ENCODE measurements around the gene SEPTIN5. TPM values are rescaled to one million over a fixed set of nuclear protein-coding genes. Genes with fewer than 3 reads are reported as not detected.

SEPTIN5 gene
- total RNA-seq: 20.6 and 30.6 TPM in 2 replicates

DNA sequence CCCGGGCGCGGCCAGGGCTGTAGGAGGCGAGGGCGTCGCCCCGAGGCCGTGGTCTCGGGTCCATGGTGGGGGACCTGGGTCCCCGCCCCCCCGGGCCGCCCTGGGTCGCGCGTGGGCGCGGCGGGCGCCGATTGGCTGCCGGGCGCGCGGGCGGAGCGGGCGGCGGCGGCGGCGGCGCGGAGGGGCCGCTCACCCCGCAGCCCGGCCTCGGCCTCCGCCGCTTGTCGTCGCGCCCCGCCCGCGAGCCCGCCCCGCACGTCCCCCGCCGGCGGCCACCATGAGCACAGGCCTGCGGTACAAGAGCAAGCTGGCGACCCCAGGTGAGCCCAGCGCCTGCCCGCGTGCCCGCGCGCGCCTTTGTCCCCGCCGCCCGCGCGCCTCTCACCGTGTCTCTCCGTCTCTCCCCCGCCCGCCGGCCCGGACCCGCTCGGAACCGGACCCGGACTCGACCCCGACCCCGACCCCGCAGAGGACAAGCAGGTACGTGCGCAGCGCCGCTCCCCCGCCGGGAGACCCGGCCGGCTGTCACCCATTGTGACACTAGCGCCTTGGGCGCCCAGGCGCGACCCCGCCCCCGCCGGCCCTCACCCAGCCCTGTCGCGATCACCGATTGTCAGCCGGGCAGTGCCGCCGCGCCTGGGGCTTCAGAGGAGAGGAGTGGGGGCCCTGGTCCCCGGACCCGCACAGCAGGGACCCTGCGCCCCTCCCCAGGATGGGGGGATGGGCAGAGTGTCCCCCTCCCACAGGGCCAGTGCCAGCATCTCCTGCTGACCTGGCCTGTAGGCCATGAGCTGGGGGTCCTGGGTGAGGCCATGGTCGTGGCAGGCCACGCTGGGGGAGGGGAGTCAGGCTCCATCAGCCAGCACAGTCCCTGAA is at the start of gene SEPTIN5:
SEPTIN5 (plus strand) TSS at position 192 of the 876 bp plus-strand sequence; CDS start at position 278, 86 bp downstream.

DNA sequence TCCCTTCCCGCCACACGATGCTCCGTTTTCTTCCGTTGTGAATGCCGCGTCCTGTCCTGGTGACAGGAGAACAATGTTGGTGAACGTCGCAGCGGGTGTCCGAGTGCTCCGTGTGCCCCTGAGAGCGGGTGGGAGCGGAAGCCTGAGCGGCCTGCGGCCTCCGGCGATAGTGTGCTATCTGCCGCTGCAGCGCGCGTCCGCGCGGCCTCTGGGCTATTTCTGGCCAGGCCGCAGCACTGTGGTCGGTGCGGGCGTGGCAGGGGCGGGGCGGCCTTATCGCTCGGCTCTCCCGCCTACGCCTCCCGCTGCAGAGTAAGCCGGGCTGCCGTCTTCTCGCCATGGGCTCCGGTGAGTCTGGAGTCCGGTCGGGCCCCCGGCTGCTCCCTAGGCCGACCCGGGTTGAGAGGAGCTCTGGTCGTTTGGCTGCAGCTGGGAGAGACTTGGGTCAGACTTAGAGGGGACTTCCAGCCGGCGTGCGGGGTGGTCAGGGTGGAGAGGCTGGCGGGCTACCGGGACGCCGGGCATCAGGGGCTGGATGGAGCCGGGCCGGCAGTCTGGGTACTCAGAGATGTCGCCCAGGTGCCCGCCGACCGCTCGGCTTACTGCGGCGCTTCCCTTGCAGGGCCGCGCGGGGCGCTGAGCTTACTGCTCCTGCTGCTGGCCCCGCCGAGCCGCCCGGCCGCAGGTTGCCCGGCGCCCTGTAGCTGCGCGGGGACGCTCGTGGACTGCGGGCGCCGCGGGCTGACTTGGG is 9.1 kb downstream of the SEPTIN5 start, which contains the start of gene GP1BB:
GP1BB (plus strand) TSS at position 308 of the 751 bp plus-strand sequence; CDS start at position 339, 31 bp downstream.

DNA sequence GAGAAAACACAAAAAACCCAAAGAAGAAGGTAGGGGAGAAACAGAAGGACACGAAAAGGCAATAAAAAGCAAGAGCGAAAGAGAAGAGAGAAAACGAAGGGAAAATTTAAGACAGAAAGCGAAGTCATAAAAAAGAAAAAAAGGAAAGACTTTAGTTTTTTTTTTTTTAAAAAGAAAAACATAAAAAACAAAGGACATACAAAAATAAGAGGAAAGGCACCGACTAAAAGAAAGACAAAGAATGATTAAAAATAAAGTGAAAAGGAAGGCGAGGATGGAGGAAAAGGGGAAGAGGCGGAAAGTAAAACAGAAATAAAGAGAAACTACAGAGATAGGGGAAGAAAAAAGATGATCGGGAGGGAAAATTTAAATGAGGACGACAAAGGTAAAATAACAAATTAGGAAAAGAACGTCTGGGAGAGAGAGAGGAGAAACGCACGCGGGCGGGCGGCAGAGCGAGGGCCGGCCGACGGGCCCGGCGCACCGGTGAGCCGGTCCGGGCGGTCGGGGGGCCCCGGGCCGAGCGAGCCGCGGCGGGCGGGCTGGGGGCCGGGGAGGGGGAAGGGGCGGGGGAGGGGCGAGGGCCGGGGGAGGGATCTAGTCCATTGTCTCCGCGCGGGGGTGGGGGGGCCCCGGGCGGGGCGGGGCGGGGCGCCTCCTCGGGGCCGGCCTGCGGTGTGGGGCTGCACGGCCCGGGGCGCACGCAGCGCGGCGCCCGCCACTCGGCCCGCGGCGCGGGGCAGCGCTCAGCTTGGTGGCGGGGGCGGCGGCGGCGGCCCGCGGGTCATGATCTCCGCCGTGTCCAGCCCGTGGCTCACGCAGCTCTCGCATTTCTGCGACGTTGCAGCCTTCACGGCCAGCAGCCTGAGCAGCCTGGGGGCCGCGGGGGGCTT is 46.0 kb downstream of the SEPTIN5 start, which contains the start of gene TBX1:
TBX1 (plus strand) TSS at position 721 of the 893 bp plus-strand sequence; CDS start at position 787, 66 bp downstream.

Other genes starting within 250 kb of the SEPTIN5 start
- gene UFD1, start 235.3 kb upstream of the SEPTIN5 start, total RNA-seq: 49.9 and 51.2 TPM in 2 replicates
- gene CDC45, start 234.6 kb upstream of the SEPTIN5 start, total RNA-seq: 3.4 and 4.8 TPM in 2 replicates
- gene CLDN5, start 190.1 kb upstream of the SEPTIN5 start, total RNA-seq: 0.13 and 0.76 TPM in 2 replicates
- 1.4 and 2.6 TPM in 2 replicates for gene GP1BB, start 9.0 kb downstream of the SEPTIN5 start, total RNA-seq
- gene TBX1, start 46.3 kb downstream of the SEPTIN5 start, total RNA-seq: under 0.01 TPM in 1 of 2 replicates, not detected in the other
- 3.5 and 3.8 TPM in 2 replicates for gene GNB1L, start 140.4 kb downstream of the SEPTIN5 start, total RNA-seq
- 10.8 and 14.2 TPM in 2 replicates for gene RTL10, start 140.4 kb downstream of the SEPTIN5 start, total RNA-seq
- gene COMT, start 227.3 kb downstream of the SEPTIN5 start, total RNA-seq: 222 and 228 TPM in 2 replicates
- 13.3 and 16.5 TPM in 2 replicates for gene TXNRD2, start 227.3 kb downstream of the SEPTIN5 start, total RNA-seq